ENCODE results near the gene KLF3. TPM values are rescaled to one million over a fixed set of nuclear protein-coding genes. Genes with fewer than 3 reads are reported as not detected.

KLF3 gene
- total and polyA plus RNA-seq, 2 of the 8 experiments (the other 6 are each of a cell fraction or from before 2014, with no cell fraction given), result 8.0 to 14.9 TPM

GRCh38 chr4:38687571-38688011 lies 23.6 kb downstream of the KLF3 start (continued):
- TF ChIP-seq MAFK (IDR thresholded peaks at IDR 0.05; ENCODE audit: low read depth, low read length) (no peak), KDM1A (IDR thresholded peaks at IDR 0.05; ENCODE audit: borderline replicate concordance, low read length) (no peak), CTBP2 (IDR thresholded peaks at IDR 0.05; ENCODE audit: borderline replicate concordance, insufficient read depth, insufficient read length, low read length) (no peak), RFX5 (IDR thresholded peaks at IDR 0.05; ENCODE audit: borderline replicate concordance, low read depth, low read length) (no peak), HDAC6 (IDR thresholded peaks at IDR 0.05; ENCODE audit: low read depth, low read length) (no peak), TAF1 (IDR thresholded peaks at IDR 0.05; ENCODE audit: low read depth, low read length) (no peak)
- TF ChIP-seq, protein P1, sequence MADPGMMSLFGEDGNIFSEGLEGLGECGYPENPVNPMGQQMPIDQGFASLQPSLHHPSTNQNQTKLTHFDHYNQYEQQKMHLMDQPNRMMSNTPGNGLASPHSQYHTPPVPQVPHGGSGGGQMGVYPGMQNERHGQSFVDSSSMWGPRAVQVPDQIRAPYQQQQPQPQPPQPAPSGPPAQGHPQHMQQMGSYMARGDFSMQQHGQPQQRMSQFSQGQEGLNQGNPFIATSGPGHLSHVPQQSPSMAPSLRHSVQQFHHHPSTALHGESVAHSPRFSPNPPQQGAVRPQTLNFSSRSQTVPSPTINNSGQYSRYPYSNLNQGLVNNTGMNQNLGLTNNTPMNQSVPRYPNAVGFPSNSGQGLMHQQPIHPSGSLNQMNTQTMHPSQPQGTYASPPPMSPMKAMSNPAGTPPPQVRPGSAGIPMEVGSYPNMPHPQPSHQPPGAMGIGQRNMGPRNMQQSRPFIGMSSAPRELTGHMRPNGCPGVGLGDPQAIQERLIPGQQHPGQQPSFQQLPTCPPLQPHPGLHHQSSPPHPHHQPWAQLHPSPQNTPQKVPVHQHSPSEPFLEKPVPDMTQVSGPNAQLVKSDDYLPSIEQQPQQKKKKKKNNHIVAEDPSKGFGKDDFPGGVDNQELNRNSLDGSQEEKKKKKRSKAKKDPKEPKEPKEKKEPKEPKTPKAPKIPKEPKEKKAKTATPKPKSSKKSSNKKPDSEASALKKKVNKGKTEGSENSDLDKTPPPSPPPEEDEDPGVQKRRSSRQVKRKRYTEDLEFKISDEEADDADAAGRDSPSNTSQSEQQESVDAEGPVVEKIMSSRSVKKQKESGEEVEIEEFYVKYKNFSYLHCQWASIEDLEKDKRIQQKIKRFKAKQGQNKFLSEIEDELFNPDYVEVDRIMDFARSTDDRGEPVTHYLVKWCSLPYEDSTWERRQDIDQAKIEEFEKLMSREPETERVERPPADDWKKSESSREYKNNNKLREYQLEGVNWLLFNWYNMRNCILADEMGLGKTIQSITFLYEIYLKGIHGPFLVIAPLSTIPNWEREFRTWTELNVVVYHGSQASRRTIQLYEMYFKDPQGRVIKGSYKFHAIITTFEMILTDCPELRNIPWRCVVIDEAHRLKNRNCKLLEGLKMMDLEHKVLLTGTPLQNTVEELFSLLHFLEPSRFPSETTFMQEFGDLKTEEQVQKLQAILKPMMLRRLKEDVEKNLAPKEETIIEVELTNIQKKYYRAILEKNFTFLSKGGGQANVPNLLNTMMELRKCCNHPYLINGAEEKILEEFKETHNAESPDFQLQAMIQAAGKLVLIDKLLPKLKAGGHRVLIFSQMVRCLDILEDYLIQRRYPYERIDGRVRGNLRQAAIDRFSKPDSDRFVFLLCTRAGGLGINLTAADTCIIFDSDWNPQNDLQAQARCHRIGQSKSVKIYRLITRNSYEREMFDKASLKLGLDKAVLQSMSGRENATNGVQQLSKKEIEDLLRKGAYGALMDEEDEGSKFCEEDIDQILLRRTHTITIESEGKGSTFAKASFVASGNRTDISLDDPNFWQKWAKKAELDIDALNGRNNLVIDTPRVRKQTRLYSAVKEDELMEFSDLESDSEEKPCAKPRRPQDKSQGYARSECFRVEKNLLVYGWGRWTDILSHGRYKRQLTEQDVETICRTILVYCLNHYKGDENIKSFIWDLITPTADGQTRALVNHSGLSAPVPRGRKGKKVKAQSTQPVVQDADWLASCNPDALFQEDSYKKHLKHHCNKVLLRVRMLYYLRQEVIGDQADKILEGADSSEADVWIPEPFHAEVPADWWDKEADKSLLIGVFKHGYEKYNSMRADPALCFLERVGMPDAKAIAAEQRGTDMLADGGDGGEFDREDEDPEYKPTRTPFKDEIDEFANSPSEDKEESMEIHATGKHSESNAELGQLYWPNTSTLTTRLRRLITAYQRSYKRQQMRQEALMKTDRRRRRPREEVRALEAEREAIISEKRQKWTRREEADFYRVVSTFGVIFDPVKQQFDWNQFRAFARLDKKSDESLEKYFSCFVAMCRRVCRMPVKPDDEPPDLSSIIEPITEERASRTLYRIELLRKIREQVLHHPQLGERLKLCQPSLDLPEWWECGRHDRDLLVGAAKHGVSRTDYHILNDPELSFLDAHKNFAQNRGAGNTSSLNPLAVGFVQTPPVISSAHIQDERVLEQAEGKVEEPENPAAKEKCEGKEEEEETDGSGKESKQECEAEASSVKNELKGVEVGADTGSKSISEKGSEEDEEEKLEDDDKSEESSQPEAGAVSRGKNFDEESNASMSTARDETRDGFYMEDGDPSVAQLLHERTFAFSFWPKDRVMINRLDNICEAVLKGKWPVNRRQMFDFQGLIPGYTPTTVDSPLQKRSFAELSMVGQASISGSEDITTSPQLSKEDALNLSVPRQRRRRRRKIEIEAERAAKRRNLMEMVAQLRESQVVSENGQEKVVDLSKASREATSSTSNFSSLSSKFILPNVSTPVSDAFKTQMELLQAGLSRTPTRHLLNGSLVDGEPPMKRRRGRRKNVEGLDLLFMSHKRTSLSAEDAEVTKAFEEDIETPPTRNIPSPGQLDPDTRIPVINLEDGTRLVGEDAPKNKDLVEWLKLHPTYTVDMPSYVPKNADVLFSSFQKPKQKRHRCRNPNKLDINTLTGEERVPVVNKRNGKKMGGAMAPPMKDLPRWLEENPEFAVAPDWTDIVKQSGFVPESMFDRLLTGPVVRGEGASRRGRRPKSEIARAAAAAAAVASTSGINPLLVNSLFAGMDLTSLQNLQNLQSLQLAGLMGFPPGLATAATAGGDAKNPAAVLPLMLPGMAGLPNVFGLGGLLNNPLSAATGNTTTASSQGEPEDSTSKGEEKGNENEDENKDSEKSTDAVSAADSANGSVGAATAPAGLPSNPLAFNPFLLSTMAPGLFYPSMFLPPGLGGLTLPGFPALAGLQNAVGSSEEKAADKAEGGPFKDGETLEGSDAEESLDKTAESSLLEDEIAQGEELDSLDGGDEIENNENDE (IDR thresholded peaks at IDR 0.05; ENCODE audit: insufficient replicate concordance, low read length), result no peak
